CD4-positive, alpha-beta T cell treated with Interleukin-21 for 1 hour (primary cell): ENCODE results near the gene TSC22D1.

Source experiments
- DNase-seq: peaks from one replicate; pipeline ENCODE4 v3.0.0-alpha.2; 2020

TSC22D1 gene

DNA sequence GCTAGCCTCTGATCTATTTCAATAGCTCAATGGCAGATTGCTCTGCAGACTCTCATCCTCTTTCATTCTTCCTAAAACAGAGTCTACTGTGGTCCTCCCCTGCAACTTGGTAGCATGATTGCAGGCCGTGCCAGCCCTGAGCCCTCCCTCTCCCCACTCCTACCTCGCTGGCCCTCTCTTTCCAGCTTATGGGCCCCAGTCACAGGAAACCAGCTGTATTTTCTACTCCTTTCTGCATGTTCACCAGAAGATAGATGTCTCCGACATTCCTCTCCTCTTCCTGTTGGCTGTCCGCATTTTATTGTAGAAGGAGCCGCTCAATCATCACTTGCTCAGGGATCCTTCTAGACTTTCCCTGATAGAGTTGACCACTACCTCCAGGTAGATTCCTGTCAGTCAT, 152.3 kb downstream of the TSC22D1 start:
- no peak for DNase-seq

DNA sequence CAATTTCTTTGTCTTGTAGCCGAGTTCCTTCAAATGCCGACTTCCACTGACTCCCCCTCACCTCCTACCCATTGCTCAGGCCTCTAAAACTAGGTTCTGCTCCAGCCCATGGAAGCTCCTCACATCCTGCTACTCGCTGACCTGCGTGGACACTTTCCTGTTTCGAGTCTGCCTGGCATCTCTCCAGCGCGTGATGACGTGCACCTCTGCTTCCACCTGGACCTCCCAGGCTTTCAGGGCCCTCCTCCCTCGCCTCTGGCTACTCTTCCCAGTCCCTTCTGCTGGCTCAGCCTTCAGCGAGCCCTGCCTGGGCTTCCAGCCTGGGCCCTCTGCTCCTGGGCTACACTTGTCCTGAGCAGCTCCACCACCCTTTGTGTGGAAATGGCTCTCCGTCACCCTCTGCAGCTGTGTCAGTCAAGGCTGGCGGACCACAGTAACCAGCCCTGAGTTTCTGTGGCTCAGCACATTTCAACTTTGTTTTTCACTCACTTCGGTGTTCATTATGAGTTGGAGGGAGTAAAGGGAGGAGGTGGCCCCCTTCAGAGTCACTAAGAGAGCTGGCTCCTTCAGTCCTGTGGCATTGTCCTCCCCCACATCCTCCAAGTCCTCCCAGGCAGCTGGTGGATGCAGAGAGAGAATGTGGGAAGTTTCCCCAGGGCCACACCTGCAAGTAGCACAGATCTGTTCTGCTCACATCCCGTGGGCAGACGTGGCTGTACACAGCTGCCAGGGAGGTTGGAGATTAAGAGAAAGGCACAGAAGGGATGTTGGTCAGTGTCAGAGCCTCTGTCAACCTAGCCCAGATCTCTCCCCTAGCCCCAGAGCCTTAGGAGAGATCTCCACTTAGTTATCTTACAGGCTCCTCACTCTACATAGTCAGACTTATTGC, 153.1 kb downstream of the TSC22D1 start:
- no peak for DNase-seq

DNA sequence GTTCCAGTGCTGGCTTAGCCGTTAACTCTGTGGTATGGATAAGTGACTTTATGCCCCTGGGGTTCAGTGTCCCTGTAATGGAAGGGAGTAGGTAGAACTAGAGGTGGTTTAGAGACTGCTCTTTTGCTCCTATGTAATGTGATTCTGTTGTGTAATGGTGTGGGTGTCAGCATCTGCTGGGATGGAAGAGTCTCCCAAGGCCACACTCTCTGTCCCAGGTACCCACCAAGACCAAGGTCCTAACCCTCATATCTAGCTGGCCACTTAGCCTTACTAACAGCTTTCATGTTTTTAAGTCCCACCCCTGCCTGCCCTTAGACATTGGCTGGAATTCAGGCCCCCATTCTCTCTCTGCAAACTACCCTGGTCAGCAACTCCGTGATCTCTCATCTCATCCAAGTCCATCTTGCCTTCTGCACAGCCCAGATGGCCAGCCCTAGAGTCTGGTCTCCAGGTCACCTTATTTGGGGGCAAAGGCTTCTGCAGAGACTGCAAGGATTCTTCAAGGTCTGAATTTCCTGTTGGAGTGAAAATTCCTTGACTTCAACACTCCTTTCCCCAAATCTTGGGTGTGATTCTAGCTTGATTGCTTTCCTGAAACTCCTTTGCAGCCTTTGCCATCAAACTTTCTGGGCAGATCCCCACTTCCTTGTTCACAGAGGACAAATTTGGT, 154.1 kb downstream of the TSC22D1 start:
- DNase-seq, result no peak

DNA sequence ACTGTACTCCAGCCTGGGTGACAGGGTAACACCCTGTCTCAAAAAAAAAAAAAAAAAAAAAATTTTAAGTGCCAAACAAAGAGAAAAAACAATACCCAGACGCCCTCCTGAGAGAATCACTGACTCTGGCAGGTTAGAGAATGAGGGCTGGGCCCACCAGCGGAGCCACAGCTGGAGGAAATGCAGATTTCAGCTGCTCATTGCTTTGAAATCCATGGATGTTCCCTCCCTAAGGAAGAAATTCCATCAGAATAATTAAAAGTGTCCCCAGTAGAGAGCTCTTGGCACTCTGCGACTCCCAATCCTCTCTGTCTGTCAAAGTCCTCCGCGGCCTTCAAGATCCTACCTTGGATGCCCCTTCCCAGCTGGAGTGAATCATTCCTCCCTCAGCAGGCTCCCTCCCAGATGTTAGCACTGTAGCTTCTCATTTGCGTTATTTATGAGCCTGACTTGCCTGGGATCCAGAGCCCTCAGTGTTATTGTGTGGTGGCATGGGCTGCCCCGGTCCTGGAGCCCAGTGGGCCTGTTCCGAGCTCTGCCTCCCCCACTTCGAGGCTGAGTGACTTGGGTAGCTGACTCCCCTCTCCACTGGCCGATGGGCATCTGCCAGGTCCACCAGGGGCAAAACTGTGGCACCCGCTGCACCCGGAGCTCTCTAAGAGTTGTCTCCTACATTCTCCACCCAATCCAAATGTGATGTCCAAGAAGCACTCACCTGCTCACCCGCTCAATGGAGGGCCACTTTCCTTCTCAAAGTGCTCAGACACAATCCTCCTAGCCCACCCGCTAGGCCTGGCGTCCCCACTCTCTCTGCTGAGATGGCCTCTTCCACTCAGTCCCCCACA, 155.5 kb downstream of the TSC22D1 start:
- DNase-seq, result no peak

DNA sequence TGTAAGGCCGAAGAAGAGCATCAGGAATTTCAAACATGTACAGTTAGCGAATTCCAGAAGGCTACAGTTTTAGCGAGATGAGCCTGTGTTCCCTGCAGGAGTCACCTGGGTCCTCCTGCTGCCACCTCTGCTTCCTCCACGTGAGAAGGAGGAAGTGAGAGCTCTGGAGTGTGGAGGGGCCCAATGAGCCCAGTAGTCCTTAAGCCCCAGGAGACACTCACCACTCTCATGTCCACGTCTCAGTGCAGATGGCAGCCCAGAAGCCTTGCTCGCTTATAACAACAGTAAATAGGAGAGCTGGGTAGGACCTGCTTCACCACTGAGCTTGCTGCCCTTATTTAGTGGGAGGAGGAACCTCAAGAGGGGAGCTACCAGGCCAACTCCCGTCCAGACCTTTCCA, 158.3 kb downstream of the TSC22D1 start:
- no peak for DNase-seq

DNA sequence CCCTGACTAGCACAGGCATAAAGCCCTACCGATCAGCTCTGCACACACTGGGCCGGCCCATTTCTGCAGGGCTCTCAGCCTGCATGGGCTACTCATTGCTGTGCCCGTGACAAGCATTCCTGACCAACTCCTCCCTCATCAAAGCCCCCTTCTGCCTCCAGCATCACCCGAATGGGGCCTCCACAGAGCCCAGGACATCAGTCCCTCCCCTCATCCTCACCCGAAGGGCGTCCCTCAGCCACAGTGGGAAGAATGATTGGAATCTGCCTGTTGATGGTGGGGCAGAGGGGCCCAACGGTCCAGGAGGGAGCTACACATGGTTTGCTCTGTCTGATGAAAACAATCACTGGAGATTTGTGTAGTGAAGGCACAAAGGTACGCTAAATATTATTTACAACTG, 158.7 kb downstream of the TSC22D1 start:
- no peak for DNase-seq

DNA sequence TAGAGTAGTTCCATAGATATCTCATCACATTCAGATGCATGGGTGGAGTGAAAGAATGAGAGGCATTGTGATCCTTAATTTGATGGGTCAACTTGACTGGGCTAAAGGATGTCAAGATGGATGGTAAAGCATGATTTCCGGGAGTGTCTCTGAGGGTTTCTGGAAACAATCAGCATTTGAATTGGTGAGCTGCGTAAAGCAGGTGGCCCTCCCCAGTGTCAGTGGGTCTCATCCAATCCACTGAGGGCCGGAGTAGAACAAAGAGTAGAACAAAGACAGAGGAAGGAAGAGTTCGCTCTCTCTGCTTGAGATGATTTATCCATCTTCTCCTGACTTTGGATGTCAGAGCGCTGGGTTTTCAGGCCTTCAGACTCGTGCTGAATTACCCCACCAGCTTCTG, 159.4 kb downstream of the TSC22D1 start:
- DNase-seq, result no peak

DNA sequence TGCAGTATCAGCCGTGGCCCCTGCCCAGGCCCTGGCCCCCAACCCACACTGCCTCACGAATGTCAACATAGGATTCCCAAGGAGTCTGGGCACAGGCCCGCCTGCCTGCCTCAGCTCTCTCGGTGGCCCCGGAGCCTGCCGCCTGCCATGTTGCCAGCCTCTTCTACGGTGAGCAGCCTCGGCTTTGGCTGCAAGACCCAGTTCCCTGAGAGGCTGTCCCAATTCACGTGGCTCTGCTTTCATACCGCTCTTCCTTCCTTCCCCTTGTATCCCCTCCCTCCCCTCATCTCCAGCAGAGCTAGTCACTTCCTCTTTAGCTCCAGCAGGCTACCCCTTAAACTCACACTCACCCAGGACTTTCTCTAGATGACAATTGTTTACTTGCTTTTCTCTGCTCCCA, 159.8 kb downstream of the TSC22D1 start:
- DNase-seq, result no peak

DNA sequence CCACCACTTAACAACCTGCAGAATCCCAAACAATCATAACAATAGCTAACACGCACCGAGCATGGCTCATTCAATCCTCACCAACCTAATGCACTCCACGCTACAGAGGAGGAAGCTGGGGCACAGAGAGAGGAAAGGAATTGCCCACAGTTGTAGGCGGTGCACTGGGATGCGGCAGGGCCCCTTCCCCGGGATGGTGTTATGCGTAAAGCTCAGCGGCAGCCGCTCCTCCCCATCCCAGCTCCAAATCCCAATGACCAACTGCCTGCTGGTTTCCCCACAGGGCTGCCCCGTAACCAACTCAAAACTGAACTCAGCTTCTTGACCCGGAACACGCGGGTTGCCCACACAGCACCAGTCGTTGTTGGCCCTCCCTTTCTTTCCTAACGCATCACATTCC, 160.3 kb downstream of the TSC22D1 start:
- no peak for DNase-seq

DNA sequence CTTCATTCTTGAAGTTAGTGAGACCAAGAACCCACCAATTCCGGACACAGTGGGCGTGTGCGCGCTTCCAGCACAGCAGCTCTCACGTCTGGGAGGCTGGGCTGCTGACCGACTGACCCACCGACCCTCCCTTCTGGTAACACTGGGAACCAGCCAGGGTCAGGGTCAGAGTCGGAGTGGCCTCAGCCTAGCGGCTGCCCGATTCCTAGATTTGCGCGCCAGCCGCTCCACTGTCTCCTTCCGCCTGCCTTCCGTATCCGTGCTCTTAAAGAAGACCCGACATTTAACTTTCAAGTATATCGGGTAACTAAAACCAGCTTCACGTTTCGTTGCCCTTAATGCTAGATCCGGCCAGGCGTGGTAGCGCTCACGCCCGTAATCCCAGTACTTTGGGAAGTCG, 161.4 kb downstream of the TSC22D1 start:
- no peak for DNase-seq

DNA sequence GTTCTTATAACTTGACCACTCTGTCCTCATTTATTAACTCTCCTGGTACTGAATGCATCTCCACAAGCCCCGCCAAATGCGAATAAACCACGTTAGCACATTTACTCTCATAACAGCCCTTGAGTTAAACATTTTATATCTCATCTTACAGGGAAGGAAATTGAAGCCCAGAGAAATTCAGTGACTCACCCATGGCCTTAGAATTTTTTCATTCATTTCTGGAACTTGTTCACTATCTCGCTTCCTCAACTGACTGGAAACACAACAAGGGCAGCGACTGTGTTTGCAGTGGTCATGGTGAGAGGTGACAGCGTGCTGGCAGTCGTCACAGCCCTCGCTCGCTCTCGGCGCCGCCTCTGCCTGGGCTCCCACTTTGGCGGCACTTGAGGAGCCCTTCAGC, 163.0 kb downstream of the TSC22D1 start:
- DNase-seq, result no peak

DNA sequence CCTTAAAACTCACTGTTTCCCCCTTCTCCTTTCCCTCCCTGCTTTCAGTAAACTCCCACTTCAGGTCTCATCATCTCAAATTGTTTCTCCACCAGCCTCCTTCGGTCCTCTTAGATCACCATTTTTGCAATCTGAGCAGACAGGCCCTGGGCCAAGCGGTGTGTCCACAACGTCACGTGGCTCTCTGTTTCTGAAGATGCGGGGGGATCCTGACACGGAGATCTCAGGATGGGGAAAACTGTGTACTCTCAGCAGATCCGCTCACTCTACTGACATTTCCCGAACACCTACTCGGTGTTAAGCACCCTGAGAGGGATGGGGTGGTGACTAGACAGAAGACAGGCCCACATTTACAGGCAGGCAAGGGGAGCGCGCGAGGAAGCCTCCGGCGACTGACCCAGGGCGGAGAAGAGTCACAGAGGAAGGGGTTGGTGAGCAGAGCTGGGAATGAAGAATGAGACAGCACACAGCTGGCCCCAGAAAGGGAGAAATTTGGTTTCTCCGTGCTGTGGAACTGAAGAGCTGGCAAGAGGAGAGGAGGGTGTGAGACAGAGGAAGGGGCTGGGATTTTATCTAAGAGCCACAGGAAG, 163.7 kb downstream of the TSC22D1 start:
- no peak for DNase-seq

DNA sequence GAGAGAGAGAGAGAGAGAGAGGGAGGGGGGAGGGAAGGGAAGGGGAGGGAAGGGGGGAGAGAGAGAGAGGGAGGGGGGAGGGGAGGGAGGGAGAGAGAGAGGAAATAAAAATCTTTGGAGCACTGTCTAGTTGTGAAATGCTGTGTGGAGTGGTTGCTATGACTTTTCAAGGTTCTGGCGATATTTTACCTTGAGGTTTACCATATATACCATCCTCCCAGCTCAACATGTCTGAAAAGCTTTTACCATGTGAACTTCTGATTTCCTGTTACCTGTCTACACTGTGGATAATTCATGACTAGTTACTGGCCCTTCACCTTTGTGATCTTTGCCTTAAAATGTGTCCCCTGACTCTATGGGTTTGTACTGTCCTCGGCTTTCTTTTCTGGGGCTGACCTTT, 164.3 kb downstream of the TSC22D1 start:
- DNase-seq, result no peak

DNA sequence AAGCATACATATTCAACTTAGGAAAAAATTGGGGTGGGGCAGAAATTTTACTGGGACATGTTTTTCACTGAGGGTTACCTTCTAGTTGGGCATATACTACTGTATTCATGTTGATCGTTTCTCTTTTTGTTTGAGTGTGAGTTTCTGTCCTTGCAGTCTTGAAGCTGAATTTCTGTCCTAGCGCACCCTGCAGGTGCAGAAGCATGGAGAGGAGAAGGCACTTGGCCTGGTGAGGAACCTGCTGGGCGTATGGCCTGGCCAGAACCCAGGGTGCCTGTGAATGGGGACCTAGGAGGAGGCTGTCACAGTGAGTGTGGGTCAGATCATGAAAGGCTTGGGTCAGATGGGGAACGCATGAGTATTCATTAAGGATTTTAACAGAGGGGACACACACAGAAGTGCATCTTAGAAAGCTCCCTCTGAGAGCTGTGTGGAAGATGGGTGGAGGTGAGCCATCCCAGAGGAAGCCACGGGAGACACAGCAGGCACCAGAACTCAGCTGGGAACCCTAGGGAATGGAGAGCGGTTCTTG, 165.7 kb downstream of the TSC22D1 start:
- no peak for DNase-seq

DNA sequence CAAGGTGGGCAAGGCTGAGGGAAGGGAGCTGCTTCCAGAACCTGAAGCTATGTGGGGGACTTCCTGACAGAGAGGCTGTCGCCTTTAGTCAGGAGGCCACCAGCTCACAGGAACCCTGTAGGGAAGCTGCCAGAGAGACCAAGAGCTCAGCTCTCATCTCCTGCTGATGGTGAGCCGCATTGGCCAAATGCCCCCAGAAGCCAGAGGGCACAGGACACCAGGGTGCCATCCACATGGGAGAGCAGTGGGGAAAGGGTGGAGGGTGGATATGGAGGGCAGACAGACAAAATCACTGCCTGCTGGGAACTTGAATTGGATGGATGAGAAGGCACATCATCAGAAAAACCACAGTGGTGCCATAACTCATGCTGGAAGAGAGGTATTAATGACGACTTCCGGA, 166.5 kb downstream of the TSC22D1 start:
- no peak for DNase-seq

DNA sequence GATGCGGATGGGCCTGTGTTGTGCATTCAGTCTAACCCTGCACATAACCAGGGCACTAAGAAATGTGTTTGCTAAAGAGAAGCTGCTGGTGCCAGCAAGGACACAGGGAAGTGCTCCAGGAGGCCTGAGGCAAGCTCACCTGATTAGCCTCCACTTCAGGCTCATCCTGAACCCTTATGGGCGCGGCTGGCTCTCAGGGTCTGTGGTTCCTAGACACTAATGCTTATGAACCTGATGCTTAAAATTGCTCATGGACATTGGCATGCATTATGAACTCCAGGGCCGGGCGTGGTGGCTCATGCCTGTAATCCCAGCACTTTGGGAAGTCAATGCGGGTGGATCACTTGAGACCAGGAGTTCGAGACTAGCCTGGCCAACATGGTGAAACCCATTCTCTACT, 168.2 kb downstream of the TSC22D1 start:
- DNase-seq, result no peak

DNA sequence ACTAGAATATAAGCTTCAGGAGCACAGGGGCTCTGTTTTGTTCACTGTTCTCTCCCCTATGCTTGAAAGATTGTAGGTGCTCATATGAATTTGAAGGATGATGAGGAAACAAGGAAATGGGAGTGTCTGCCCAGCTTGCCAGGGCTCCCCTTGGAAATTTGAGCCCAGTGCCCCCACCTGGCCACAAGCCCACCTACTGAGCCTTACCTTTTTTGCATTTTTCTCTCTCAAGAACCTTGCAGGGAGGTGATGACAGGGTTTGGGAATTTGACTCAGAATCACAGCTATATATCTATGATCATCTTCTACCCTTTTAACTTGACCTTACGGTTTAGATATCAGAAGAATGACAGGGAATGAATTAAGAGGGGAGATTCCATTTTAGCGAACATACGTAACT, 168.8 kb downstream of the TSC22D1 start:
- no peak for DNase-seq

DNA sequence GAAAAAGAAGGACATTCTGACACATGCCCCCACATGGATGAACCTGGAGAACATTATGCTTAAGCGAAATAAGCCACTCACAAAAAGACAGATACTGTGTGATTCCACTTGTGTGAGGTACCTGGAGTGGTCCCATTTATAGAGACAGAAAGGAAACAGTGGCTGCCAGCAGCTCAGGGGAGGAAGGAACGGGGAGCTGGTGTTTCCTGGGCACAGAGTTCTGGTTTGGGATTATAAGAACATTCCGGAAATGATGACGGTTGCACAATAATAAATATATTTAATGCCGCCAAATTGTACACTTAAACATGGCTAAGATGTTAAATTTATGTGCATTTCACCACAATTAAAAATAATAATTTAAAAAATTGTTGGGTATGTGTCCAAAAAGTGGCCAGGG, 169.5 kb downstream of the TSC22D1 start:
- no peak for DNase-seq

DNA sequence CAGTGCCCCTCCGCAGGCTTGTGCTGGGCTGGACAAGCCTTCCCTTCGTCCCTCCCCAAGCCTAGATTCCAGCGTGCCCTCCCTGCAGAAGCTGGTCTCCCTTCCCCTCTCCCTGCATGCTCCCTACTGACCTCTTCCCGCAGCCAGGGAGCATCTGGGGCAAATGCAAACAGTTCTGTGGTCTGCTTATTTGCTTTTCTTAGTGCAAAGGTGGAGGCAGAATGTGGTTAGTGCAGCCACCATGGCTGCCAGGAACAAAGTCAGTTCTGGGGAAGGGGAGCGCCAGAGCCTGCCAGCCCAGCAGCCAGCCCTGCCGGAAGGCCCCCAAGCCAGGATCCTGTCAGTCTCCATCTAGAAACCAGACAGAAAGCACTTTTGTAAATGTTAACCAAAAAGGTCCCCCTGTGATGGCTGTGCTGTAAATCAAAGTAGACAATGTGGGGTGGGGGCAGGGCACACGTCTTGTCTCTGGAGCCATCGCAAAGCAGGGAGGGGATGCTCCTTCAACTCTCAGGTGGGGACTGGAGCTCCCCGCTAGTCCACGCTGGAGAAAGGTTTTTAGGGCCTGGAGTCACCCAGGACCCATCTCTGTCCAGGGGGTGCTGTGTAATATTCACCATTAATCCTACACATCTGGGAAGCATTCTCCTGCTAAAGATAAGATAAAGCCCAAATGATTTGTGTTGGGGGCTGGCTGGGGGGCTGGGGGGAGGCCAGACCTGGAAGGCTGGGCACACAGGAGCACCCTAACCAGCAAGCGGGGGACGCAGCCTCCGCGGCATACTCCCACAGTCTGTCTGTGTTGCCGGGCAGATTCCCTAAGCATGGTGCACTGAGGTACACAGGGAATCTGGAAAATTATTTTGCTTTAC, 171.6 kb downstream of the TSC22D1 start:
- no peak for DNase-seq

DNA sequence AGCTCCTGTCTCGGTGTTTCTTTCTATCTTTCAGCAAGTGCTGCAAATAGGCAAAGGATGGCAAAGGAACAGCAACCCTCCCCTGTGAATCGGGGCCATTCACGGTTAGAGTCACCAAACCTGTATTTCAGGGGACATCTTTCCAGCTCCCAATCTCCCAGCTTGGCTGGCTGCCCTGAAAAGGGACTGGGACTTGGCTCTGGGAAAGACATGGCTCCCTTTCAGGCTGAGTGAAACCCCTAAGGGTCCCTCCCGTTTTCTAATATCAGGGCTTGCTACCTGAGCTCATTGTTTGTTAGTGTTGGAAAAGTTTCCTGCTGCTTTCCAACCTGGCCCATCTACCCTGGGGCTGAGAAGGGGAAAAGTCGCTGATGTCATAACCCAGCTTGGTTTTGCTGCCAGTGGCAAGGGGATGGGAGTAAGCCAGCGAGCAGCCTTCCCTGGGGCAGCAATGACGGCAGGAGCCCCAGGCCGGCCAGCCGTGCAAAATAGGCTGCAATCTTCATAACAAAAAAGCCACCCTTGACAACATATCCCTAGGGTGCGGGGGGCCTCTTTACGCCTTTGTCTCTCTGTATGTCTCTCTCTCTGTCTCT, 172.6 kb downstream of the TSC22D1 start:
- DNase-seq, result no peak

DNA sequence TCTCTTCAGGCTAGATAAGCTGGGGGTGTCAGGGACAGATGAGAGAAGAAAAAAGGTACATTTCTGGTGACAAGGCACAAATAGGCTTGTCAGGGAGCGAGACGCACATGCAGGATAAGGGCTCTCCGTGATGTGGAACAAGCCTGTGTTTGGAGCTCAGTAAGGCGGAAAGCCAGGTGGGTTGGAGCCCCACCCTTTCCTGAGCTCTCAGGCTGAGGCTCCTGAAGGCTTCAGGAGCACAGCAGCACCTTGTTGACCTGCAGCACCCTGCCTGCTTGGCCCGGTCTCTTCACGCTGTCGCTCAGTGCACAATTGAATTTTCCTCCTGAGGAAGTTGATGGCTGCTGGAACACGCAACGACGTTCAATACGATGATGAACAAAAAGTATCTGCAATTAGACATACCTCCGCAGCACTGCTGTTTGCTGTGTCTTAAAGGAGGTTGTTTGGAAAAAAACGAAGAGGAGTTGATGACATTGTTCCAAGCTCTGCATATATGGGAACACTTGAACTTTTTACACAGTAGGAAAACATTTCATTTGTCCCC, 173.2 kb downstream of the TSC22D1 start:
- no peak for DNase-seq
